GM18511 (cell line): Measurements from ENCODE around the gene RAB31.
"Not testable (repeated sequence)": the region's sequence is repeated elsewhere in the genome, so short reads cannot be mapped to it uniquely, and the experiment has no call there.

Experiments used
- ATAC-seq: cut with Tn5 transposase; IDR thresholded peaks from one replicate; pipeline ENCODE4 v1.9.1; 2021; ENCODE audit warnings: mild to moderate bottlenecking, moderate library complexity; ENCODE audit not compliant: unreplicated experiment

Gene RAB31

DNA sequence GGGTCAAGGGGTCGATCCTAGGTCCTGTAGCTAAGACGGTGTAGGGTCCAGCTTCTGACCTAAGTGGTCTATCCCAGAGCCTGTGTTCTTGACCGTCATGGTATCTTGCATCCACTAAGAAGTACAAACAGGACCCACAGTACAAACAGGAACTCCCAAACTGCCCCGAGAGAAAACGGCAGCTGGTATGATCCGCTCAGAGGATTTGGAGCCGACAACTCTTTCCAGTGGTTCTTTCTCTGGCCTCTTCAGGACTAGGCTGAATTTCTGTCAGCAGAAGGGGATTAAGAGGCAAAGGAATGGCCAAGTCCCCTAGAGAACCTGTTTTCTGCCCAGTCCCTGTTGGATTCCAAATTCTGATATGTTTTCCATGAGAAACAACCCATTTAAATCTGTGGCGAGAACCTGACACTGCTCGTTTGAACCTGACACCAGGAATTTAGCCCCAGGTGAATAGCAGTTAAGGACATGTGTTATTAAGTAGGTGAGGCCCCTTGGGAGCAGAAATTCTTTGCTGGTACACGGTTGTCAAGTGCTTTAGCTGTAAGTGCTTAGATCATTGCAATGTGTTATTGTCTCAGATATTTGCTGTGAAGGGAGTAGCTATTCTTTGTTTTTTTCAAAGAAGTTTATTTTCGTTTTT is 127.1 kb downstream of the RAB31 start:
- no peak for ATAC-seq

DNA sequence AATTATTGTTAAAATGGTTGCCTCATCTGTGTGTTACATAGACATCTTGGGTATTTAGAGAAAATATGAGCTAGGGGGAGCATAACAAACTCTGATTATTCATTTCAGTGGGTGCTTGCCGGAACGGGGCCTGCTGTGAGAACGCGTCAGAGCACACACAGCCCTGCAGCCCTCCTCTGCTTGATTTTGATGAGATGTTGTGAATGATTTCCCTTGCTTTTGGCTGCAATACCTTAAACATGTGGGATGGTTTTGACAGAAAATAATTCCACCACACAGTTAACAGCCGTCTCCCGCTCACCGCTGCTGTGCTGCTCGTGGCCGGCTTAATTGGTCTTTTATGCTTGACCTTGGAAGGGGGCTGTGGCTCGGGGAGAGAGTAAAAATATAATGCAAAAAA is 127.7 kb downstream of the RAB31 start:
- no peak for ATAC-seq

DNA sequence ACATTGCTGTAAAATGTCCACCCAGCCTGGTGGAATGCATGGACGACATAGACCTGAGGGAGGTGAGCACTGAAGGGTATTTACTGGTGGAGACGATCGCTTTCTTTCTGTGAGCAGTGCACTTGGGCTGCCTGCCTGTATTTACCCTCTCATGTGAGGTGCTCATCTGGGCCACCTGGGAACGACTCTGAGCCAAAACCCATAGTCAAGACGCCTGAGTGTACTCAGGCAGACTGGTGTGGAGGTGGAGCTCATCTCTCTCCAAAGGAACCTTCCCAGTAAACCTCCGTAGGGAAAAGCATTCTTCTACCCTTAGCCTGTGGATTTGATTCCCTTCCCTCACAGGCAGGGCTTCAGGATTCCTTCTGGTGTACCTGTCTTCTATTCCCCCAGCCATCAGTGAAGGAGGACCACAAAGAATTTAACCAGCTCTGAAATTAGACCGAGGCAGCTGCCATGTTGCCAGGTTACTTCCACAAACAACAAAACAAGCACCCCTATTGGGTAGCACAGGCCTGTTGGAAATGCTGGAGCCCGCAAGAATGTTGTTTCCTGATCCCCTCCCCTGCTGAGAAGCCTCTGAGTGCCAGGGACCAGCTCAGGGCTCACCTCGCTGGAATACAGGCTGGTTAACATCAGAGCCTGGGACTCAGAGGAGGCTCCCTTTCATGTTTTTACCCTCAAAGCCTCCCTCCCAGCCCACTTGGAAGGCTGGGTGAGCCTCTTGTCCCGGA is 130.2 kb downstream of the RAB31 start:
- no peak for ATAC-seq

DNA sequence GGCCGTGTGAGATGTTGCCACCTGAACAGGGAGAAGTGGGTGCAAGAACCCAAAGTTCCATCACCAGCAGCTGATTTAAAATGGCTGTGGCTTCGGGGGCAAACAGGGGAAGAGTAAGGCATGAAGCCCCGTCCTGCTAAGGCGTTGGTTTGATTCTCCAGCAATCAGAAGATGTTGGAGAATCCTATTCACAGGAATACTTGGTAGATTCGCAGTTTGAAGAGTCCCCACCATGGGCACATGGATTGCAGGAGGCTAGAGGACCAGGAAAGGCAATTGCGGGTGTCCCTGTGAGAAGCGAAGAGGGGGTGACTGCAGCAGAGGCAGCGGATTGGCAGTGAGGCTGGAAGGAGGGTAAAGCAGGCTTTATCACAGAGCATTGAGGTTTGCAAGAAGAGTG is 131.1 kb downstream of the RAB31 start:
- no peak for ATAC-seq

DNA sequence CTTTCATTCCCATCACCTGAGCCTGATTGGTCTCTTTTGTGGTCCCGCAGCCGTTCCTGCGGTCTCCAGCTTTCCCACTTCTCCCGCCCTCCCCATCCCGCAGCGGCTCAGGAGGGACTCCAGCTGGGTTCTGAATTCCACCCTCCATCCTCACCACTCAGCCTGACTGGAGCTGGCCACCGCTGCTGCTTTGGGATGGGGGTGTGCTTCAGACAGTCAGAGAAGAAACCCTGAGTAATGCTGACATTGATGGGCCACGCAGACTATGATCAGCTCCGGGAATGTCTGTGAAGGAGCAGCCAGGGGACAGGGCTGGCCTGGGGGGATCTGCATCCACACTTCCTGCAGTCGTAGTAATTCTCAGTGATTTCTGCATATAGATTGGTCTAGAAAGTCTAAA is 131.8 kb downstream of the RAB31 start:
- no peak for ATAC-seq

DNA sequence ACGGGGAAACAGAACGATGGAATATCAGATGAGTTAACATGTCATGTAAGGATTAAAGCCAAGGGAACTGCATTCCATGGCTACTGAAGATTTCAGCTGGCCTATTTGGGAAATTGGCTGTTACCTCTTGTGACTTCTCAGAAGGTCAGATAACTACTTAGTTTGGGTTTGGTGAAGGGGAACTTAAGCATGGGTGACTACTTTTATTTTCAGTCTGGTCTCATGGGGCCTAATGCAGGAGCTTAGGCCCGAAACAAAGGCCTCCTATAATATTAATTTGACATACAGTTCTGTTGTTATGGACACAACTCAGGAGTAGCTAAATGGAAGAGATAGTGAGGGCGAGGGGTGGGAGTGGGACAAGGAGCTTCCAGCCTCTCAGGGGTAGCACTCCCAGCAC is 133.7 kb downstream of the RAB31 start:
- ATAC-seq: no peak

DNA sequence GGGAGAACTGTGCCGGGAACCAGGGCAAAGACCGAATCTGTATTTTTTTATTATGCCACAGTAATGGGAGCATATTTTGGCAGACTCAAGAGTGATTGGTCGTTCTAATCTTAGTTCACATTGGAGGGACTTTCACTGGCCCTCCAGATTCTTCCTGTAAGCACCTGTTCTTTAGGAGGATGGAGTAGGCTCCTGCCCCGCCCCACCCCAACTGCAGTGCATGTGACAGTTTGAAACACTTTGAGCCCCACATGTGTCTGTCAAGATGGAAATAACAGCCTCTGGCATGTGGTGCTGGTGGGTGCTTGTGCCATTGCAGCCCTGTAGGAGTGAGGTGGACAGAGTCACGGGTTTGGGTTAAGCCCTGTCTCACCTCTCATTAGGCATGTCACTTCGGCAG is 134.3 kb downstream of the RAB31 start:
- no peak for ATAC-seq

DNA sequence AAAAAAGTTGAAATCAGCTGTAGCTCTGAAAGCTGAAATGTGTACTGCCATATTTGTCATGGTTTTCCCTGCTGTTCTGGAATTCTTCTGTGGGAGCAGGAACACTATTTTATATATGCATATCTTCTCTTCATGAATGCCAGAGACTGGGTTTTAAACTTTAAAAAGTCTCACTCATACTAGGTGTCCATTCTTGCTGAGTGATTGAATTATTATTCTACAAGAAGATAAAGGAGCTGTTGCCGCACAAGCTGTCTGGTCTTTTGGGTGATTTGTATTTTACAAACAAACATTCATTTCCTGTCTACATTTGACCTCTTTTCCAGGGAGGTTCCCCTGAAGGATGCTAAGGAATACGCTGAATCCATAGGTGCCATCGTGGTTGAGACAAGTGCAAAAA is 137.2 kb downstream of the RAB31 start:
- ATAC-seq: no peak

DNA sequence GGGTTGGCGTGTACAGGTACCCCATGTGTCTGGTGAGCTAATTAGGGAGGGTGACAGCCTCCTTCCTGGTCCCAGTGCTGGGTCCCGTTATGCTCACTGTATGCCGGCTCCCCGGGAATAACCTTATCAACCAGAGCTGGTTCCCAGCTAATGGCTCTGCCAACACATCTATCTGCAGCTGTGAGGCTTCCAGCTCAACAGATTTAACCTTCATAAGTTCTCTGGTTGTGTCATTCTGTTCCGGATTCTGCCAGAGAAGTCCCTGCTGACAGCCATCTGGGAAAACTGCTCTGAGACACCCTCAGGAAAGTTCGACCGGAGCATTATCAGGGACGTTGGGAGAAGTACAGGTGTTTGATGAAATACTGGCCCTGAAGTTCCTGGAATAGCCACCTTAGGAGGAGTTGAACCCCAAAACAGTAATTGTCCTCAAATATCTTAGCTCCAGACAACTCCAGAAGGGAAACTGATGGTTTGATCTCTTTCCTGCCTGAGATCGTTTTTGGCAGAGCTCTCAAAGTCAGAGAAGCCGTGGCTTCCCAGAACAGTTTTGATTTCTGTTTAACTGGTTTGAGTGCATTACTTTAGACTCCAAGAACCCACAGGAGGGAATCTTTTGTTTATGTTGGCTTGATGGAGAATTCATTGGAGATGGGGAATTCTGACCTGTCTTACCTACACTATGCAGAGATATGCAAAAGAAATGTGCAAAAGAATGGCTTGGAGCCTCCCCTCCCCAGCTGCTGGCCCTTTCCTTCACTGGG is 138.2 kb downstream of the RAB31 start:
- no peak for ATAC-seq

DNA sequence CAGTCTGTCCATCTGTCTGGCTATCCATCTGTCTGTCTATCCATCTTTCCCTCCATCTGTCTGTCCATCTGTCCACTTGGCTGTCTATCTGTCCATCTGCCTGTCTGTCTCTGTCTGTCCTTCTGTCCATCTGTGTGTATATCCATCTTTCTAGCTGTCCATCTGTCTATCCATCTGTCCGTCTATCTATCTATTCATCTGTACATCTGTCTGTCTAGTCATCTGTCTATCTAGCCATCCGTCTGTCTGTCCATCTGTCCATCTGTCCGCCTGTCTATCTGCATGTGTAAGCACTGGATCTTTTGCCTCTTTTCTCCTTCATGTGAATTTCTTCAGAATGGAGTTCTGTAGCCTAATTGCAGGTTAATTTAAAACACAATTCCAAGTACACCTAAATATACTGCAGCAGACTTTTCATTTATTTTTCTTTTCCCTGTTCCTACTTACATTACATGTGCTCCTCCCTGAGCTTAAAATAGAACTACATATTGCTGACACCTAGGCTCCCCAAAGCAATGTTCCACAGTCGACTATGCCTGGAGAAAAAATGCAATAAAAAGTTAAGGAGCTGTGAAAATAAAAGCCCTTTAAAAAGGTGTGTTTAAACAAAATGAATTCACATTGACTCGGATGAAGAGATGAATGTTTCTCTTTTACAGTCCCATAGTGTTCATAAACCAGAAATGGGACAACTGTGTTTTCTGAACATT is 140.2 kb downstream of the RAB31 start:
- no peak for ATAC-seq

DNA sequence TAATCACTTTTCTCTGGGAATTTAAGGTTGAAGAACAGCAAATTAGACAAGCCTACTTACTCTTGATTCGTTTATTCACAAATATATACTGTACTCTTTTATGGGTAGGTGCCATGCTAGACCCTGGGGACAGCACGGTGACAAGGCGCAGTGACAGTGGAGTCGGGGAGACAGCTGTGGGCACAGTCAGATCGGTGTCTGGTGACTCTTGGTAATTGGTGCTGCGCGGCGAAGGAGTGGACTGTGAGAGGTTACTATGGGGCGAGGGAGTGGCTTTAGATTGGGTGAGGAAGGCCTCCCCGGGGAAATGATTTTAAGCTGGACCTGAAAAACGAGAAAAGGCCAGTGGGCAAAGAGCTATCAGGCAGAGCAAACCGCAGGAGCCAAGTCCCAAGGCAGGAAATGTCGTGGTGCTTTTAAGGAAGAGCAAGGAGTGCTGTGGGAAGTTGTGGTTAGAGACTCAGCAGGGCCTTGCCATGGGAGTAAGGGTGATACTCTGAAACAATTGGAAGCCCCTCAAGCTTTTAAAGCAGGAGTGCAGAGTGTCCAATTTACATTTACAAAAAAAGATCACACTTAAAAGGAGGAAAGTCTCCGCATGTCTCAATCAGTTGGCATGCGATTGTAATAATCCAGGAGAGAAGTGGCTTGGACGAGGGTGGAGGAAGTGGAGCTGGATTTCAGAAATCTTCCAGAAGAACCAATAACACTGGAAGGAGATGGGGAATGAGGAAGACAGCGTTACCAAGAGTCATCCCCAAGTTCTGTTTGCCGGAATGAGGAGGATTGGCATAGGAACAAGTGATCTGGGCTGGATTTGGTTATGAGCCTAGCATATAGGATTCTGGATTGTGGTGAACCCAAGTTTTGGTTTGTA is 141.5 kb downstream of the RAB31 start:
- ATAC-seq: no peak

DNA sequence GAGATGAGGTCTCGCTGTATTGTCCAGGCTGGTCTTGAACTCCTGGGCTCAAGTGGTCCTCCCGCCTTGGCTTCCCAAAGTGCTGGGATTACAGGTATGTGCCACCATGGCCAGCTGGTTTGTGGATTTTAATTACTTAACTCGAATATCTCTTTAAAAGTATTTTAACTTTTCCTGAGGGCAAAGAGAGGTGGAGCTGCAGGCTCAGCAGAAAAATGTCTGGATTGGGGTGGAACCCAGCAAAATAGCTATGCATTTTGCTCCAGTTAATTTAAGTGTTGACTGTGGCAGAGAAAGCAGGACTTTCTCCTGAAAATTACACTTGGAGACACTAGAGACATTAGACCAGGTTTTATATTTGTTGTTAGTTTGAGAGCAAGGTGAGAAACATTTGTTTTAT is 142.2 kb downstream of the RAB31 start:
- ATAC-seq: no peak

DNA sequence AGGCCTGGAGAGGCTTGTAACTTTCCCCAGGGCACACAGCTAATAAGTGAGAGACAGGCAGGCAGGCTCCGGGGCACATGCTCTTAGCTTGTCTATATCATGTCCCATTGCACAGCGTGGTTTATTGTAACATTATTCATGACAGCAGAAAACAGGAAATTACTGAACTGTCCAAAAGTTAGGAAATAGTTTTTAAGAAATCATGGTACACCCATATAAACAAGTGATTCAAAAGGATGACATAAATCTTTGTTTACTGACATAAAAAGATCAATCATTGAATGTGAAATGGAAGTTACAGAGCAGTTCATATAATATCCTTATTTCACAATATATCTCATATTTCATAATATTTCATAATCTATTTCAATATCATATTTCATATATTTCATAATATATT is 143.4 kb downstream of the RAB31 start:
- ATAC-seq: no peak

DNA sequence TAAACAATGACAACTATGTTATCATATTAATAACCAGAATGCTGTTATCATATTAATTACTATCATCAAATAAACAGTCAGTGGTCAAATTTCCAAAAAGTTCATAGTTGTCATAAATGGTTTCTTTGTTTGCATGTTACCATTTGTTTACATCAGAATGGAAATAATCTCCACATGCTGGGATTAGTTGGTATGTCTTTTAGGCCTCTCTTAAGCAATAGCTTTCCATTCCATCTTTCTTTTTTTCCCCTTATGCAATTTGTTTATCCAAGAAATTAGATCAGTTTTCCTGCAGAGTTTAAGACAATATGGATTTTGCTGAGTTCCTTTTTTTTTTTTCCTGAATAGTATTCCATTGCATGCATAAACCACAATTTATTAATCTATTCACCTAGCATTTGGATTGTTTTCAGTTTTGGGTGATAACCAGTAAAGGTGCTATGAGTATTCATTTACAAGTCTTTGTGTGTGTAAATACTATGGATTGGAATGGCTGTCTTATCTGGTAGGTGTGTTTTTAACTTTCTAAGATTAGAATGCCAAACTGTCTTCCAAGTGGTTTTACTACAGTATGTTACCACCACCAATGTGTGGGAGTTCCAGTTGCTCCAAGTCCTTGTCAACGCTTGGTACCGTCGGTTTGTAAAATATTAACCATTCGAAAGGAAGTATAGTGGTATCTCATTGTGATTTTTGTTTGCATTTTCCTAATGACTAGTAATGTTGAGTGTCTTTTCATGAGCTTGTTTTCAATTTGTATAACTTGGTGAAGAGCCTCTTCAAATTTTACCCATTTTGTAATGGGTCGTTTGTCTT is 144.4 kb downstream of the RAB31 start:
- no peak for ATAC-seq

DNA sequence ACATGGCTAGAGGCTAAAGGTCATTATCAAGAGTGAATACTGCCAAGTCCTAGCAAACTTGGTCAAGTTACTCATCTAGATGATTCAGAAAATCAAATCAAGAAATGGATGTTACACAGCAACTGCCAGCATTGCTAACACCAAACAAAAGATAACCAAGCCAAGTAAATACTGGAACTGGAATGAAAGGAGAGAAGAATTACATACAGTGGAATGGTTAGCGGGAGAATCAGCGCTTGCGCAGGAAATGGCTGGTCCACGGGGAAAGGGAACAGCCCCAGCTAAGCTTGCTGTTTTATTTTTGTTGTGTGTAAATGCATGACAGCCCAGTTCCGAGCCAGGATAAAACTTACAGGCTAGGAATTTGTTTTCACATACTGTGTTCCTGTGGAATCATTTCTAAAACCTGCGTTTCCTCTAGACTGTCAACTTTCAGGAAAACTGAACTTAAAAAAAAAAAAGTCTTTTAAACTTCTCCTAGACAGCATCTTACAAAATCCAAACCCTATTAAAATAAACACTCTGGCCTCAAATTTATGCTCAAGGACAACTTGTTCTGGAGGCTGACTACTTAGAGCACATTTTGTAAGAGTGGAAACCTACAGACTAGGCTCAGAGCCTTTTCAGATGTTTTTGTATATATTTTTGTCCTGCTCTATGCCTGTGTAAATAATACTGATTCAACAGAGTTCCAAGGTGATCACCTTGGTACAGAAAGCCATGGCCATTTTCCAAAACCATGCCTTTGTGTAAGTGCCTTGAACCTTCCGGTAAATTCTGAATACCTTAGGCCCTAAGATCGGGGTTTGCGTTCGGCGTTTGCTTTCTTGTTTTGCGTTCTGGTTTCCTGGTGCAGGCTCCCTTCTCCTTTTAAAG is 146.9 kb downstream of the RAB31 start:
- no peak for ATAC-seq

DNA sequence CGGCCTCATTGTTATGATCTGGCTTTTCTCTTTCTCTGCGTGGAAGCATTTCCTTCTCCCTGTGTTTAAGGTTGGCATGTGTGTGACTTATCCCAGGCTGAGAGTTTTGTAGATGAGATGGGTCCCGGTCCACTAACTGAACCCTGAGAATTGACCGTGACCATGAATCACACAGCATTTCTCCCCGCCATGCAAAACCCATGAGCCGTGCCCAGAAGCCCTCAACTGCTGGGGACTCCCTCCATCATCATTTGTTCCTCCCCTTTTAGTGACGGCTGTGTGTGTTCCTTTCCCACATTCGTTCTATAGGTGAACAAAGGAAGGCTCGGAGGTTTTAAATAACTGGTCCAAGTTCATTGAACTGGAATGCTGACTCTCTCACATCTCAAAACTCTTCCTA is 147.6 kb downstream of the RAB31 start:
- ATAC-seq: no peak

DNA sequence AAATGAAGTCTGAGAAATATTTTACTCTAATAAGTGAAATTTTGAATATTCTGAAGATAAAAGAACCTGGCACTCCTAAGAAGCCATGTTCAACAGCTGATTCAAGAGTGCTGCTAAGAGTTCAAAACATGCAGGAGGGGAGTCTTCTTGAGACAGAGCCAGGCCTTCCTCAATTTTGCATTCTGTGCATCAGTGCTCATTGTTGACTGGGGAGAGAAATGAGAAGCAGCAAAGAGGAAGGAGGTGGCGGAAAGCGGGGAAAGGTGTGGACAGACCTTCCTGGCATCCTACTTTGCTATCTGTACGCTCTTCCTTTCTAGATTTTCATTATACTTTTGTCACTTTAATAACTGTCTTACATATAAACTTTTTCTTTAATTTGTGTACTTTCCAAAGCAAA is 148.0 kb downstream of the RAB31 start:
- no peak for ATAC-seq

DNA sequence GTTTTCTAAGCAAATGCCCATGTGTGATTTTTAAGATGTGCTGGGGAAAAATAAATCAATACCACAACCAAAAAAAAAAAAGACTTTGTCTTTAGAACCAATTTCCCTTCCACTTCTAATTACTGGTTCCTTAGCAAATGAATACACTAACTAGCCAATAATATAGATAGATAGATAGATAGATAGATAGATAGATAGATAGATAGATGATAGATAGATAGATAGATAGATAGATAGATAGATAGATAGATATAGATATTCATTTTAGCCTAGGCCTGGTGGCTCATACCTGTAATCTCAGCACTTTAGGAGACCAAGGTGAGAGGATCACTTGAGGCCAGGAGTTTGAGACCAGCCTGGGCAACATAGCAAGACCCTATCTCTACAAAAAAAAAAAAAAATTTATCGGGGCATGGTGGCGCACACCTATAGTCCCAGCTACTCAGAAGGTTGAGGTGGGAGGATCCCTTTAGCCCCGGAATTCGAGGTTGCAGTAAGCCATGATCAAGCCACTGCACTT is 149.4 kb downstream of the RAB31 start:
- ATAC-seq: not testable (repeated sequence)
